HL-60/S4 treated with phorbol 12-myristate 13-acetate at 8.2 ng/mL for 4 days and 3 days (cell line): ENCODE measurements around the gene PFKM.

Experiments used
- in situ Hi-C: fragments of 300-500 bp; cut with MboI; formaldehyde crosslinking; loops from 2 replicates; pipeline ENCODE4 v1.15.0; 2022; ENCODE audit warnings: low sequenced_read_pairs

The PFKM gene

GRCh38 chr12:48155786-48156185 lies 36.6 kb downstream of the PFKM start:
- in situ Hi-C loops = loop anchor here (25.0 kb wide), 1 partner anchor 418 kb away; the partner anchor contains the start of gene ENDOU

DNA sequence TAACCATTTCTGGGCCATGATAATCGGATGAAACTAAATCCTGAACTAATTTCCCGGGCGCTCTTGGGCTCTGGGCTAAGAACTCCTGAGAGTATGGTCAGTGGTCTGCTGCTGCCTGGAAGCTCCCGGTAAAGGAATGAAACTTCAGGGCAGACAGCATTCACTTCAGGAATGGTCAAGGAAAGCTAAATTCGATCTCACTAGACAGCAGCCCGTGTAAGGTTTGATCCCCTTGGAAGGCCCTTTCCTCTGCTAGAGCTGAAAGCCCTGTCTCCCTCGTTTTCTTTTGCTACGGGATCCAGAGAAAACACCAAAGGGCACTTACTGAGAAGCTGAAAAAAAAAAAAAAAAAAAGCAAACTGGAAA lies 37.5 kb downstream of the PFKM start:
- in situ Hi-C loops = loop anchor here (25.0 kb wide), 1 partner anchor 419 kb away; the partner anchor contains the start of gene ENDOU

- in situ Hi-C loops = loop anchor here (25.0 kb wide), 1 partner anchor 420 kb away; the partner anchor contains the start of gene ENDOU
These were observed 38.1 kb downstream of the PFKM start, which contains the start of gene ASB8 for GRCh38 chr12:48157018-48157888. TSS of gene ASB8 (minus strand) at chr12:48157515. CDS start at chr12:48153496, 4,019 bp downstream.

DNA sequence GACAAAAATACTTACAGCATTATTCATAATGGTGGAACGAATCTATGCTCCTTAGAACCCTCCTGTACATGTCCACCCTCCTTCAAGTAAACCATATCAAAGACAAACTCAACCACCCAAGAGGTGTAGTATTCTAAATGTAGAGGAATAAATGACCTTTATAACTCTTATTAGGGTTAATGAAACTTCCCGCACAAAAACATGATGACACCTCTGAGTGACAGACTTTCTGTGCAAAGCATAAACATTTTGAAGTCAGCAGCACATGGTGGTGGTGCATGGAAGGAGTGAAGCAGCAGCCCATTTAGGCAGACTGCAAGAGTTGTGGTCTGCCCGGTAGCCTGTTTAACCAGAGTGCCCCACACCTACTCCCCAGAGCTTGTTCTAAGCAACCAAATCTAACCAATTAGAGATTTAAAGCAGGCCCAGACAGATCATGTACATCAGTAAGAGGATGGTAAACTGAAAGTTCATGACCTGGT lies 38.8 kb downstream of the PFKM start:
- in situ Hi-C loops = loop anchor here (25.0 kb wide), 1 partner anchor 421 kb away; the partner anchor contains the start of gene ENDOU

GRCh38 chr12:48160046-48160445 lies 40.9 kb downstream of the PFKM start:
- in situ Hi-C loops = loop anchor here (25.0 kb wide), 1 partner anchor 423 kb away; the partner anchor contains the start of gene ENDOU

DNA sequence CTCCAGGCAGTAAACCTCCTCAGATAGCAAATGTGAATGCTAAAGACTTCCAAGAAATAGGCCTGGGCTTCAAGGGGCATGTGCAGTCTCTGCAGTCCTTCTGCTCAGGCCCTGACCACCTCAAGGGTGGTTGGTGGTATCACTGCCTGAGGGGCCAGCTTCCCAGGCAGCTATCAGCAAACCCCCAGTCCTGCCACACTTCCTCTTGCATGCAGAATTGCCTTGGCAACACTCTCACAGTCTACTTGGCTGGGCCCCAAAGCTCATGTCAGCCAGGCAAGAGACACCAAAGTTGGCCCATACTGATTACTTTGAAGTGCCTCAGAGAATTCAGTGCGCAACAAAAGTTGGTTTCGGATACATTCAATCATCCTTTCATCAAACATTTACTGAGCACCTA lies 41.6 kb downstream of the PFKM start:
- in situ Hi-C loops = loop anchor here (25.0 kb wide), 1 partner anchor 424 kb away; the partner anchor contains the start of gene ENDOU

DNA sequence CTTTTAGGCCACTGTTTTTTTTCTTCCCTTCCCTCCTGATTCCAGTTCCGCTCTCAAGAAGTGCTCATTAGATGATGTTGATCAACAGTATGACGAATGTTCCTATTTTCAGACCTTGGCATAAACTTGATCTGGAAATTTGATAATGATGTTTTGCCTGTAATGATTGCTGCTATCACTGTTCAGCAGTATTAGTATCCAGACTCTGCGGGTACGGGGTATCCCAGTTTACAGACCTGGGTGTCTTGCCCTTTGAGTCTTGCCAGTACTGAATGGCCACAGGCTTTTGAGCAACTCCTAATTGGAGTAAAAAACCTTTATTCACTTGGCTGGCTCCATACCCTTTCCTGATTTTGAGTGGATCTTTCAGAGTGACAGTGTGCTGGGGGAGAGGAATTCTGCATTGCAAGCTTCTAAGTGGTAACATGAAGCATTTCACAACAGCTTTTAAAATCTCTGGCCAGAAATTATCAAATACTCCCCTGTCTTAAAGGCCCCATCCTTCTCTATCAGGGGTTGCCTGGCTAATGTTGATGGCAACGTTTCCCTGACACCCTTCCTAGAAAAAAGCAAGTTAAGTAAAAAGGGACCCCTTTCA lies 44.1 kb downstream of the PFKM start:
- in situ Hi-C loops = loop anchor here (25.0 kb wide), 1 partner anchor 426 kb away; the partner anchor contains the start of gene ENDOU

GRCh38 chr12:48164451-48164850 lies 45.3 kb downstream of the PFKM start:
- in situ Hi-C loops = loop anchor here (25.0 kb wide), 1 partner anchor 427 kb away; the partner anchor contains the start of gene ENDOU

DNA sequence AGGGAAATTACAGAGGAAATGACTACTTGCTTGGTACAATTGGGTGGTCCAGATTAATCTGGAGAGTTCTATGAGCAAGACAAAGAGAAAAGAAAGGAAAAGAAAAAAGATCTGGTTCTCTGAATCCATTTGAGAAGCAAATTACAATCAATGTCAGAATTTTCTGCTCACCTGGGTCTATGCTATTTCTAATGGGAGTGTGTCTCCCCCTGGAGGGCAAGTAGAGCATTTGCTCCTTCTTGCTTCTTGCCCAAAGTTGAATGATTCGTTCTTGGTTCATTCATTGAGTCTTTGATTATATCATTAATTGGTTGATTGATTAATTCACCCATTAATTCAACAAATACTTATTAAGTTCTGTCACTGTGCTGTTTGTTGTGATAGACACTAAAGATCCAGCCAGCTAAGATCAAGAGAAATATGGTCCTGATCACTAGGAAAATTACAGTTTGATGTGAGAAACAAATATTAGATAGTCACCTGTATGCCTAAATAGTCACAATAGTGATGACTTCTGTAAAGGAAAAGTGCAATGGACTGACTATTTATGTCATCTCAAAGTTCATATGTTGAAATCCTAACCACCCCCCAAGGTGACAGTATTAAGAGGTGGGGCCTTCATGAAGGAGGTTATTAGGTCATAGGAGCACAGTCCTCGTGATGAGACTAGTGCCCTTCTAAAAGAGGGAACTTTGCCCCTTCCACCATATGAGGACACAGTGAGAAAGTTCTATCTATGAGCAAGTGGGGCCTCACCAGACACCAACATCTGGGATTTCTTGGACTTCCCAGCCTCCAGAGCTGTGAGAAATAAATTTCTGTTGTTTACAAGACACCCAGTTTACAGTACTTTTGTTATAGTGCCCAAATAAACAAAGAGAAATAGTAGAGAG lies 46.2 kb downstream of the PFKM start:
- in situ Hi-C loops = loop anchor here (25.0 kb wide), 1 partner anchor 428 kb away; the partner anchor contains the start of gene ENDOU

- in situ Hi-C loops = loop anchor here (25.0 kb wide), 1 partner anchor 432 kb away; the partner anchor contains the start of gene ENDOU
These were observed 49.8 kb downstream of the PFKM start for GRCh38 chr12:48169011-48169410.

- in situ Hi-C loops = no loop called here
These were observed 56.7 kb downstream of the PFKM start for GRCh38 chr12:48175613-48176416.

GRCh38 chr12:48176417-48176751 lies 57.2 kb downstream of the PFKM start:
- in situ Hi-C loops = no loop called here

- in situ Hi-C loops = no loop called here
These were observed 58.8 kb downstream of the PFKM start for GRCh38 chr12:48177982-48178381.

- in situ Hi-C loops = no loop called here
These were observed 60.3 kb downstream of the PFKM start for GRCh38 chr12:48179466-48179865.

- in situ Hi-C loops = no loop called here
These were observed 61.3 kb downstream of the PFKM start for GRCh38 chr12:48180424-48180823.

- in situ Hi-C loops = no loop called here
These were observed 61.8 kb downstream of the PFKM start for GRCh38 chr12:48180857-48181495.

DNA sequence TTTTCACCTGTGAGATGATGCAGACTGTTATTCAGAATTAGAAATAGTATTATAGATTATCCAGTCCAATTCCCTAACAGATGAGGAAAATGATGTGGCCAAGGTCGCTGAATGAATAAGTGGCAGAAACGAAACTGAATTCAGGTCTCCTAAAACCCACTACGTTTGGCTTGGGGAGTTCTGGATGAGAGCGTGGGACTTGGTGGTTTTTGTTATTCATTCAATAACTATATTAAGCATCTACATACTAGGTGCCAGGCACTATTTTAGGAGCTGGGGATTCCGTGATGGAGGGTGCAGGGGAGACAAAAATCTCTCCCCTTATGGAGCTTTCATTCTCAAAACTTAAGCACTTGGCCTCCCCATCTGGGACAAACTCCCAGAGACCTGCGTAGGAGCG lies 63.5 kb downstream of the PFKM start:
- in situ Hi-C loops = no loop called here

- in situ Hi-C loops = no loop called here
These were observed 64.1 kb downstream of the PFKM start, which contains the start of gene CCDC184 for GRCh38 chr12:48183091-48183875. TSS of gene CCDC184 (plus strand) at chr12:48183644. CDS start at chr12:48184123, 479 bp downstream.
